UCSD-AML1 (cell line): ENCODE measurements around the gene PLEKHM2.

Experiments used
- DNase-seq: peaks from one replicate; lab custom pipeline; 2025; ENCODE audit not compliant: unreplicated experiment; lab: John Stamatoyannopoulos, UW

The PLEKHM2 gene

DNA sequence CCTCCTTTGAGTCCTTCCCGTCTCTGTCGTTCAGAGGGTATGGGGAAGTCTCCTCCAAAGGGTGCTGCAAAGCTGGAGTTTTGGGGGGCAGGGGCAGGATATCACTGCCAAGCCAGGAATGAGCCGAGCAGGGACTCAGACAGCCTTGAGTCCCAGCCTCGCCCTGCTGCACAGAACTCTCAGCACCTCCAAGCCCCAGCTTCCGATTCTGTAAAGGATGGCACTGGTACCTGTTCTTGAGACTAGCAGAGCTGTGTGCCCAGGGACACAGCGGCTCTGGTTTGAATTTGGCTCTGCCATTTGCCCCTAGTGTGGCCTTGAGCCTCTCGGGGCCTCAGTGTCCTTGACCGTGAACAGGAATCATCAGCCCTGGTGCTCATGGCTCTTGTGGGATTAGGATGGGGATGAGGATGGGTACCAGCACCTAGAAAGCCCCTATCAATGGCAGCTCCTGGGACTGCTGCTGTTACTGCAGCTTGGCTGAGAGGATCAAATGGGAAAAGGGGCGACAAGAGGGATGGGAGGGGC, 73.0 kb downstream of the PLEKHM2 start:
- DNase-seq = no peak

DNA sequence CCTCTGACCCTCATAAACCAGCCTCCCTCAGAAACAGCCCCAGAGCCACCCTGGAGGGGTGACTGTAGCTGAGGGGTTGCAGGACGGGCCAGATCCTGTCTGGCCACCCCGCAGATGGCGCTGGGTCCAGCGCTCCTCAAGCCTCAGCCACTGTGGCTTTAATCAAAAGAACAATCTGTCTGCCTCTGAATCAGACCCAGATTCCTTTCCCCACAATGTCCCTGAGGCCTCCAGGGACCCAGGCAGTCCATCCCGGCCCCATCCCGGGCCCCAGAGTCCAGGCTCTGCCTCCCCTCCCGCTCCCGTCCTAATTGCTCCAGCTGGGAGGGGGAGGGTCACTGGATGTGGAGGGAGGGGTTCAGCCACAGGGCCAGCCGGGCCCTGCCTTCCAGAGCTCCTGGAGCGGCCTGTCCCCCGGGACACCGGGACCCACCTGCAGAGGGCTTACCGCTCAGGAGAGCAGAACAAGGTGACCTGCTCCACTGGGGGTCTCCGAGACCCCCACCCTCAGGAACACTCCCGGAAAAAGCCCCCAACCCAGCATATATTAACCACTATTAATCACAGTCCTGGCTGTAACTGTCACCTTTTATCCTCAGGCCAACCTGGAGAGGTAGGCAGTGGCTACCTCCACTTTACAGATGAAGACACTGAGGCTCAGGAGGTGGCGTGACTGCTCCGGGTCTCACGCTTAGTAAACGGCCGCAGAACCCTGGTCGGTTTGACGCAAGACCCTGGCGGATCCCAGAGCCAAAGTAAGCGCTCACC, 73.6 kb downstream of the PLEKHM2 start:
- DNase-seq = no peak

- no peak for DNase-seq
Observed at GRCh38 chr1:15758343-15758931, 74.3 kb downstream of the PLEKHM2 start, which contains the start of gene FBLIM1. Gene FBLIM1 (plus strand): TSS chr1:15758795. CDS start chr1:15764984, 6,189 bp downstream.

- no peak for DNase-seq
Observed at GRCh38 chr1:15758953-15759661, 75.0 kb downstream of the PLEKHM2 start.

DNA sequence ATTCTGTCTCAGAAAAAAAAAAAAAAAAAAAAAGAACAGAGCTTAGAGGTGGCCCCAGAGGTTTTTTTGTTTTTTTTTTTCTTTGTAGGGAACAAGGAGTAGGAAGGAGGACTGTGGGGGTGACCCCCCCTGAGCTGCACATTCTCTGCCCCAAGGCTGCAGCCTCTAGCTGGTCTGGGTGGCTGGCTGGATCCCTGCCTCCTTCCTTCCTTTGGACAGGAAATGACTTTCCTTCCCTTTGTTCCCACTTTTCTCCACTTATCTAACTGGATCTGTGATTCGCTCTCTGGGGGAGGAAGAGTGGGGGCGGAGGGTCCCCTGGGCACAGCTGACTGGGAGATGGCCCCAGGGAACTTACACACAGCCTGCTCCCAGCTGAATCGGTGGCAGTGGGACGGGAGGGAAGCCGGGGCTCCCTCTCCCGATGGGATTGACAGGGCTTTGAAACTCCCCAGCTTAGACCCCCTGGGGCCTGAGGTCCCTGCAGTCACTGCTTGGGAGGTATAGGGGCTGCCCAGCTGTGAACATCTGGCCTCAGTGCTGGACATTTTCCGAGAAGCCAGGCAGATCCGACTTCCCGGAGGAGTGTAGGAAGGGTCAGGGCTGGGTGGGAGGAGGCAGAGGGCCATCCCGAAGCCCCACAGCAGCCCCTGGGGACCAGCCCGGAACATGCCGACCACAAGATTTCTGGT, 76.5 kb downstream of the PLEKHM2 start:
- no peak for DNase-seq

DNA sequence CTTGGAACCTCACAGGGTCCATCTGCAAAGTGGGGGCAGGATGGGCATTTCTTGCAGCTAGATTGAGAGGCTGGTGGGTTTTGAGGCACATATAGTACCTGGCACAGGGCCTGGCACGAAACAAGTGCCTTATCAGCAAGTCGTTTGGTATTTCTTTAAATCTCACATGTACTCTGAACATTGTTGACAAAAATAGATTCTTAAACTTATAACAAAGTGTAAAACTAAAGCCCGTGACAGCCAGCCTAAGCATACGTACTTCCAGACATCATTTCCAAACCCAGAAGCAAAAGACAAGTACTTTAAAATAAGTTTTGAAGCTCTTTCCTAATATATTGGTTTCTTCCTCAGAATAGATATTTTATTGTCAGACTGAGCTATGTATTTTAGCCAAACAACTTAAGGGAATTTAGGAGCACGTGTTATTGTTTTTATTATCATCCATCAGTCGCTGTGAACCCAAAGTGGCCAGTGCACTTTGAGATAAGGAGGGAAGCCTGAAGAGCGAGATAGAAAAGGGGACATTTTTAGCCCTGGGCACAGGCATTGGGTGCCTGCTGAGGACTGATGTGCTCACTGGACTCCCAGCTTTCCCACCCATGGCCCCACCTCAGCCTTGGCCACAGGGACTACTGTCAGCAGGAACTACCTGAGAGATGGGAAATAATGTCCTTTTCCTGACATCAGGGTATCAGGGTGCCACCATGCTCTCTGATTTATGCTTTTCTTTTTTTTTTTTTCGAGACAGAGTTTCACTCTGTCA, 77.4 kb downstream of the PLEKHM2 start:
- no peak for DNase-seq

- DNase-seq = no peak
Observed at GRCh38 chr1:15762546-15762945, 78.4 kb downstream of the PLEKHM2 start.

GRCh38 chr1:15764269-15764764, 80.2 kb downstream of the PLEKHM2 start:
- no peak for DNase-seq

DNA sequence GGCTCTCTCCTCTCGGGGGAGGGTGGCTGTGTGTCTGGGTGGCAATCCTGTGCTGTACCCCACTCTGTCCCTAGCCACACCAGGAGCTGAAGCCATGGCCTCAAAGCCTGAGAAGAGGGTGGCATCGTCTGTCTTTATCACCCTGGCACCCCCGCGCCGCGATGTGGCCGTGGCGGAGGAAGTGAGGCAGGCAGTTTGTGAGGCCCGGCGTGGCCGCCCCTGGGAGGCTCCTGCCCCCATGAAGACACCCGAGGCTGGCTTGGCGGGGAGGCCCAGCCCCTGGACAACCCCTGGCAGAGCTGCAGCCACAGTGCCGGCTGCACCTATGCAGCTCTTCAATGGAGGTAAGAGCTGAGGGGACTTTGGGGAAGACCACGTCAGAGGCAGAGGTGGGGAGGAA, 80.8 kb downstream of the PLEKHM2 start:
- DNase-seq = no peak

DNA sequence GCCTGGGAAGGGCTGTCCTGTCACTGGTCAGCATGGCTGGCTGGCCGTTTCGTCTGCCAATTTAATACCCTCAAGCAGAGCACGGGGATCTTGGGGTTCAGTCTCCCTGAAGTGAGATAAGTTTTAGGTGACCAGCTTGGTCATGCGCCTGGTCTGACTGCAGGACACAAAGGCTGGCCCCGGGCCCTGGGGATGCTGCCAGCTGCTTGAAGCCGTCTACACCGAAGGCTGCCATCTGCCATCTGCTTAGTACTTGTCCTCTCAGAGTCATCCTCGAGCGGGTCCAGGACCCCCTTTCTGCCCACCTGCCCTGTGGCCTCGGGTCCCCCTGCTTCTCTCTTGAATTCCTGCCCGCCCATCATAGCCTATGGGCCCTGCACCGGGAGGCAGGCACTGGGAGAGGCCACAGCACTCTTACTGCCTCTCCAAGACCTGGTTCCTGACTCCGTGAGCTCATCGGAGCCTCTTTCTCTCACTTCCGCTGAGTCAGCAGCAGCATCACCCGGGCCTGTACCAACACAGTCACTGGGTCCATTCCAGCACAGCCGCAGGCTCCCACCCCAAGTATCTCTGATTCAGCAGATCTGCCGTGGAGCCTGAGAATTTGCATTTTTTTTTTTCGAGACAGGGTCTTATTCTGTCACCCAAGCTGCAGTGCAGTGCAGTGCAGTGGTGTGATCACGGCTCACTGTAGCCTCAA, 81.5 kb downstream of the PLEKHM2 start:
- DNase-seq = no peak

DNA sequence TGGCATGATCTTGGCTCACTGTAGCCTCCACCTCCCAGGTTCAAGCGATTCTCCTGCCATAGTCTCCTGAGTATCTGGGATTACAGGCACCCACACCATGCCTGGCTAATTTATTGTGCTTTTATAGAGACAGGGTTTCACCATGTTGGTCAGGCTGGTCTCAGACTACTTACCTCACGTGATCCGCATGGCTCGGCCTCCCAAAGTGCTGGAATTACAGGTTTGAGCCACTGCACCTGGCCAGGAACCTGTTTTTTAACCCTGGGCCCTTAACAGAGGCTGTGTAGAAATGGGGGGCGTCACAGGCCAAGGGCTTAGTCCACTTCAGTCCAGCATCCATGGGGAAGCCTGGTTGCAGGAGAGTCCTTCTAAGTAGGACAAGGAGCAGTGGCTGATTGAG, 83.8 kb downstream of the PLEKHM2 start:
- DNase-seq = no peak

DNA sequence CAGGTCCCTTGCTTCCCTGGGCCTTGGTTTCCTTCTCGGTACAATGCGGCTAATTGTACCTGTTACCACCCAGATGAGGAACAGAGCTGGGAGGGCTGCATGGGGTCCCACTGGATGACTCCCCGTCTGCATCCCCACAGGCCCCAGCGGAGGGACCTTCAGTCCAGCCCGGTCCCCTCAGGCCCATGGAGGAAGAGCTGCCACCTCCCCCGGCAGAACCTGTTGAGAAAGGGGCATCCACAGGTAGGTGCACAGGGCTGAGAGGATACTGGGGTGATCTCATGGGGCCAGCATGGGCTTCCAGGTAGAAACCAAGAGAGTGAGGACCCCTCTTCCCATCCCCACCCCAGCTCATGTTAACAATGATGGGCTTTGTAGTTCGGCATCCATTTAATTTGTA, 84.3 kb downstream of the PLEKHM2 start:
- no peak for DNase-seq

DNA sequence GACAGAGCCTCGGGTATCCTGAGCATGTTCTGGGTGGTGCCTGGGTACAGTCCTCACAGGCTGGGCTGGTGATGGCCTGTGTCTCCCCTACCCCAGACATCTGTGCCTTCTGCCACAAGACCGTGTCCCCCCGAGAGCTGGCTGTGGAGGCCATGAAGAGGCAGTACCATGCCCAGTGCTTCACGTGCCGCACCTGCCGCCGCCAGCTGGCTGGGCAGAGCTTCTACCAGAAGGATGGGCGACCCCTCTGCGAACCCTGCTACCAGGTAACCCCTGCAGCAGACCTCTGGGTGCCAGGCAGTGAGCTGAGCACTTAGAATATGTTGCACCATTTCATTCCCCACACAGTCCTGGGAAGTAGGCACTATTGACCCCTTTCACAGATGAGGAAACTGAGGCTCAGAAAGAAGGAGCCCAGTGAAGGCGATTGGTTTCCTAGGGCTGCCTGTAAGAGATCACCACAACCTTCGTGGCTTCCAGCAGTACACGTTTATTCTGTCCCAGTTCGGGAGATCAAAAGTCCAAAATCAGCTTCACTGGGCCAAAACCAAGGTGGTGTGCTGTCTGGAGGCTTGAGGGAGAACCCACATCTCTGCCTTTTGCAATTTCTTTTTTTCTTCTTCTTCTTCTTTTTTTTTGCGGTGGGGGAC, 86.3 kb downstream of the PLEKHM2 start:
- DNase-seq = no peak

DNA sequence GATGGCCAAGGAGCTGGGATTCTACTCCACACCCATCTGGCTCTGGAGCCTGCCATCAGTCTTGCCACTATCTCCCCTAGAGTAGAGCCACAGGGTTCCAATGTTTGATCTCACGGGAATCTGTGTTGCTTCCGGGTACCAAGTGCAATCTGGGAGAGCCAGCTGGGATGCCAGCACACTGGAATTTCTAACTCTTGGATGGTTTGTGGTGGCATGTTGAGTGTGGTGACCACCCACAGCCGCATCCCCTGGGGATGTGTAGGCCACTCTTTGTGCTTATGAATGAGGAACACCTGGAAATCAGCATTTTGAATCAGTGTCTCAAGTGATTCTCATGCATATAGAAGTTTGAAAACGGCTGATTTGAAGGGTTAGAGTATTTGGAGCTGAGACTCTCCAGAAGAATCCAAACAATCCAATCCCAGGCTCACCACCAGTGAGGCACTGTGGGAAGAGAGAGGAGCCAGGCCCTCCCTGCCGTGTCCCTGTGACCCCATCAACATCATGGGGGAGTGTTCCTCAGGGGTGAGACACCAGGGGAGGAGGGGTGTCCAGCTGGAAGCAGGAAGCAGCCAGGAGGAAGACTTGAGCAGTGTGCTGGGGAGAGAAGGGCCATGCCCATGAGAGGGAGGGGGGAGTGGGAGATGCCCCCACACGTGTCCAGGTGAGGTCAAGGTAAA, 87.9 kb downstream of the PLEKHM2 start:
- DNase-seq = no peak

DNA sequence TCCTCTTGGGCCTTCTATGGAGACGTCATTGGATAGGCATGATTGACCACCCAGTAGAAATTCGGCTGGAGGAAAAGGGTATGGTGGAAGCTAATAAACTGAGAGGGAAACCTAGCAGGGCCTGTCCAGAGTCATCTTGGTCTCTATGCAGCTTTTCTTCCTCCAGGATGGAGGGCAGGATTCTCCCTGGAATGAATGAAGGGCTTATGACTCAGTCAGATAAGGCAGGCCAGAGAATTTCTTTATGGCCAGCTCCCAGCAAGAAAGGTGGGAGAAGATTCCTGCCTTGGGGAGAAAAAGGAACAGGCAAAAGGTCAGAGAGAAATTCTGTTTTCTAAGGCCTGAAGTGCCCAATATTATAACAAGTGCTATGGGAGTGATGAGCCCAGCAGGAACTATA, 91.6 kb downstream of the PLEKHM2 start:
- no peak for DNase-seq

GRCh38 chr1:15777909-15778707, 94.0 kb downstream of the PLEKHM2 start:
- DNase-seq = no peak
